HG03521 (cell line): Measurements from ENCODE around the gene KAT8.
"Not testable (repeated sequence)": the region's sequence is repeated elsewhere in the genome, so short reads cannot be mapped to it uniquely, and the experiment has no call there.

ENCODE experiments used
- ATAC-seq: cut with Tn5 transposase; IDR thresholded peaks from one replicate; pipeline ENCODE4 v1.9.1; 2021; ENCODE audit warnings: mild to moderate bottlenecking, moderate library complexity; ENCODE audit not compliant: unreplicated experiment

The KAT8 gene

DNA sequence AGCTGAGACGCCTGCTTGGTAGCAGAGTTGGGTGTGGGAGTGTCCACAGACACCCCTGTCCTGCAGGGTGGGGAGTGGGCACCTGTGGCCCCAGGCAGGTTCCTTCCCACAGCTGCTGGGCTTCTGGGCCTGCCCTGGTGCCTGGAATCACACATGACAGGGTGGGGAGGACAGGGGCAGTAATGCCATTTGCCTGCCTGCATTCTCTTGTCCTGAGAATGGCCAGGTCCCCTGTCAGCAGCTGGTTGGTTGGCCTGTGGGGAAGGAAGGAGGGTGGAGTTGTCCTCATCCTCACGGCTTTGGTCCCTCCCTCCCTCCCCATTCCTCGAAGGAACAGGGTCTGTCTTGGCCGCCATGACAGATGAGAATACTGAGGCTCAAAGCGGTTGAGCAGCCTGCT lies 33.9 kb upstream of the KAT8 start:
- no peak for ATAC-seq

GRCh38 chr16:31083981-31084380 lies 33.5 kb upstream of the KAT8 start:
- ATAC-seq, result no peak

DNA sequence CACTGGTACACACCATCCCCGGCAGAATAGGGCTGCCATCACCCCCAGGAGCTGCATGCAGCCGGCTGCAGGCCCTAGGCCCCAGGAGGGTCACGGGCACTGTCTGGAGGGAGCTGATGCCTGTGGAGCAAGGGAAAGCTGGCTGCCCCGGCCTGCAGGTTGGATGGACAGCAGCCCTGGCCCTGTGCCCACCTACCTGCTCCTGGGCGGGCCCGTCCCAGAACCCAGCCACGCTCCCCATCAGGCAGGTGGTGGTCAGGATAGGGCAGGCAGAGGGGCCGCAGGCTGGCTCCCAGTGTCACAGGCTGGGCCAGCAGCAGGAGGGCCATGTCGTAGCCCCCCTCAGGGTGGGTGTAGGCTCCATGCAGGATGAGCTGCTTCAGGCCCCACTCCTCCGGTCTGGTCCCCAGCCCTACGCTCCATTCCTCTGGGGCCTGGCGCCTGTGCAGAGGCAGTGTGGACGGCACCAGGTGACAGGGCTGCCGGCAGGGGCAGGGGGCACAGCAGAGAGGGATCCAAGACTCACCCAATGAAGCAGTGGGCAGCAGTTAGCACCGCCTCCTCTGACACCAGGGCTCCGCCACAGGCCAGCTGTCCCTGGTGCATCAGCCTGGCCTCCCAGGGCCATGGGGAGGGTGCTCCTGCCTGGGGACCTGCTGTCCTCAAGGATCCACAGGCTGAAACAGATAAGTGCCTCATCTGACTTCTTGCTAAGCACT lies 32.7 kb upstream of the KAT8 start:
- no peak for ATAC-seq

DNA sequence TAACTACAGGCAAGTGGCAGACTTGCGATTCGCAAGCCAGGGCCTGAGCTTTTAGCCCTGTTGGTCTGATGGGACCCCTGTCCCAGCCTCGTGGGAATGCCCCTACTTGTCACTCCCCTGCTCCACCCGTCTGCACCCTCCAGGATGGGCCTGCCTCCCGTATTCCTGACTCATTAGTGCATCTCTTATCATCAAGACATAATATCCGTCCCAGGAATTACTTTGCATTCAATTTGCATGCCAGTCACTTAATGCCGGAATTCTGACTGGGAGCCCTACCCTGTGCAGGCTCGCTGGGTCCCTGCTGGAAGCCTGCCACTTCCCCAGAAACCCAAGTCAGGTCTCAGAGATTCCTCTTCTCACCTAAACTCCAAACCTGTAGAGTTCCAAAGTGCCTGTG lies 32.1 kb upstream of the KAT8 start:
- ATAC-seq, result no peak

GRCh38 chr16:31085873-31086628 lies 31.4 kb upstream of the KAT8 start:
- no peak for ATAC-seq

GRCh38 chr16:31086629-31086906 lies 30.9 kb upstream of the KAT8 start:
- ATAC-seq, result no peak

- ATAC-seq, result no peak
Observed at GRCh38 chr16:31087481-31087880, 30.0 kb upstream of the KAT8 start.

- no peak for ATAC-seq
Observed at GRCh38 chr16:31087971-31088370, 29.5 kb upstream of the KAT8 start.

DNA sequence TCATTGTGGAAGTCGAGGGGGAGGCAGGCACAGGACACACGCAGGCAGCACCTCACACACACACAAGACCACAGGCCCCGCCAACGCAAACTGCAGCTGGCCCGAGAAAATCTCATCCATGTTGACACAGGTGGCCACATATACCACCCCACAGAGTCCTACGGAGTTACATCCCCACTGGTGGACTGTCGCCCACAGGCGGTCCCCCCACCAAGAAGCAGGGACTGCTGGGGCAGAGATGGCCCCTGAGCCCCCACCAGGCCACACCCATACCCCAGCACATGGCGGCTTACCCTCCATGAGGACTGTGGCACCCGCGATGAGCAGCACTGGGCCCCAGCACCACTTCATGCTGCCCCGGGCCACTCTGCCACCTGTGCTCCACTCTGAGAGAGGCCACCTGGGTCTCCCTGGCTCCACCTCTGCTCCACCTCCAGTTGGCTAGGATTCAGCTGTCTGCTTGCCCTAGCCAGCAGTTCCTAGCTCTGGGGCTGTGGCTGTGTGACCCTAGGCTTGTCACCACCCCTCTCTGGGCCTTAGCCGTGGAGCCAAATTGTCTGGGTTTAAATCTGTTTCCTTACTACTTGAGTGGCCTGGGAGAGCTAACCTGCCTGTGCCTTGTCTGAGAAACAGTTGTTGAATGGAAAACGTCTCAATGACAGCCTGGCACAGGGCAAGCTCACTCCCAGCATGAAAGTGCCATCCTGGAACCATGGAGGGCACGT lies 28.8 kb upstream of the KAT8 start, which contains the start of gene PRSS53:
PRSS53 (minus strand) TSS at position 485 of the 725 bp plus-strand sequence; CDS start at position 351, 134 bp downstream.
- ATAC-seq, result no peak

DNA sequence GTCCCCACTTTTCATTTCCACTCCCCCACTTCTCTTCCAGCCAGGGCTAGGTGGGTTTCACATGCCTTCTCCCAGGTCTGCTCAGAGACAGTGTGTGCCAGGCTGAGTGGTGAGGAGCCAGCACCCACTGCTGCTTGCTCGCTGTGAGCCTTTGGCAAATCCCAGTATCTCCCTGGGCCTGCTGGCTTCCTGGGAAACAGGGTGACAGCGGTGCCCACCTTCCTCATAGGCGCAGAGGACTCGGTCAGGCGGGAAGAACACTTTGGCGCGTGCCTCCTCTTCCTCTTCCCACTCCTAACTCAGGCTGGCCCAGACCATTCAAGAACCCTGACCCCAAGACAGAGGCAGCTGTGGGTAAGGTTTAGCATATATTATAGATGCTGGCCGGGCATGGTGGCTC lies 28.3 kb upstream of the KAT8 start:
- ATAC-seq, result no peak

- no peak for ATAC-seq
Observed at GRCh38 chr16:31090540-31090939, 26.9 kb upstream of the KAT8 start.

- ATAC-seq, result no peak
Observed at GRCh38 chr16:31092330-31092729, 25.1 kb upstream of the KAT8 start.

DNA sequence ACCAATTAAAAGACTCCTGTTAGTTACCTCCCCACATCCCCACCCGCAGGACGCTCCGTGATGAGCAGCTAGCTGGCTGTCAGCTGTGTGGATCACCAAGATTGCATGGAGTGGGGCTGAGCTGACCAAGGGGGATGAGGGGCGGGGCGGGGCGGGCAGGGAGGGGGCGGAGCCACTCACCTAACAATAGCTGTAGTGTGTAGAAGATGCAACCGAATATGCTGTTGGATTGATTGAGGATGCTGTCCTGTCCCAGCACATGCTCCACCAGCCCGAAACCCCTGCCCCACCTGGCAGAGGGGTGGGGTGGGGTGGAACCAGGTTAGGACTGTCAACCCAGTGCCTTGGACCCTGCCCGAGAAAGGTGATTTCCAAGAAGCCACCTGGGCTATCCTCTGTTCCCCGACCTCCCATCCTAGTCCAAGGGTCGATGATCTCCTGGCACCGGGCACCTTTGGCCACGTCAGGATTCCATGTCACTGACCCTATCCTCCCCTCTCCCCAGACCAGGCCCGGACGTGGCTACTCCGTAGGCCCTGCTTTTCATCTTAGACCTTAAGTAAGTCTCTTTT lies 24.2 kb upstream of the KAT8 start:
- no peak for ATAC-seq

- ATAC-seq, result no peak
Observed at GRCh38 chr16:31094088-31094423, 23.4 kb upstream of the KAT8 start.

- peak; percentile 84 for ATAC-seq
Observed at GRCh38 chr16:31094424-31095120, 22.9 kb upstream of the KAT8 start, which contains the start of gene VKORC1. Gene VKORC1, minus strand, starts transcription at chr16:31094797. Its CDS starts 68 bp downstream, at chr16:31094729.

DNA sequence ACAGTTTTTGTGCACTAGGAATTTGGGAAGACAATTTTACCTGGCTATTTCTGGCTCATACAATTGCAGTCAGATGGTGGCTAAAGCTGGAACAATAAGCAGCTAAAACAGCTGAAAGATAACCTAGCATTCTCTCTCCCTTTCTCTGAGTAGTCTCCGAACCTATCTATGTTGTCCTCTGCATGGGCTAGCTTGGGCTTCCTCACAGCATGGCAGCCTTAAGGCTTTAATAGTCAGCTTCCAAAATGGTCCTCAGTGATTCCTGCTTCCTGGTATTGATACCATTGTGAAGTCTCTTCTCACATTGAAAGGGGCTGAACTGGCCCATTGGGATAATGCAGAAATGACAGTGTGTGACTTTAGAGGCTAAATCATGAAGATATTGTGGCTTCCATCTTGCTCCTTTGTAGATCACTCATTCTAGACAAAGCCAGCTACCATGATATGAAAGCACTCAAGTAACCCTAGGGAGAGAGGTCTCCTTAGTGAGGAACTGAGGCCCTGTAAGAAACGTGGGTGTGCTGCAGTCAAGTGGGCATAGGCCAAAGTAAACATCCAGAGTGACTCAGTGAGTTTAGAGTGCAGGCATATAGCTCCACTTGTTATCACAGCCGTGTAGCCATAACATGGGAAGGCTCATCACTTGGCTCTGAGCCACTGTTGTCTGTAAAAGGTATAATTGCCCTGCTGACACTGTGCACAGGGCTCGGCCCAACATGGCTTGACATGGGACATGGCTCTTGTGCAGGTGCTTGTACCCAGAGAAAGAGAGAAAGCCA lies 17.4 kb upstream of the KAT8 start:
- no peak for ATAC-seq

DNA sequence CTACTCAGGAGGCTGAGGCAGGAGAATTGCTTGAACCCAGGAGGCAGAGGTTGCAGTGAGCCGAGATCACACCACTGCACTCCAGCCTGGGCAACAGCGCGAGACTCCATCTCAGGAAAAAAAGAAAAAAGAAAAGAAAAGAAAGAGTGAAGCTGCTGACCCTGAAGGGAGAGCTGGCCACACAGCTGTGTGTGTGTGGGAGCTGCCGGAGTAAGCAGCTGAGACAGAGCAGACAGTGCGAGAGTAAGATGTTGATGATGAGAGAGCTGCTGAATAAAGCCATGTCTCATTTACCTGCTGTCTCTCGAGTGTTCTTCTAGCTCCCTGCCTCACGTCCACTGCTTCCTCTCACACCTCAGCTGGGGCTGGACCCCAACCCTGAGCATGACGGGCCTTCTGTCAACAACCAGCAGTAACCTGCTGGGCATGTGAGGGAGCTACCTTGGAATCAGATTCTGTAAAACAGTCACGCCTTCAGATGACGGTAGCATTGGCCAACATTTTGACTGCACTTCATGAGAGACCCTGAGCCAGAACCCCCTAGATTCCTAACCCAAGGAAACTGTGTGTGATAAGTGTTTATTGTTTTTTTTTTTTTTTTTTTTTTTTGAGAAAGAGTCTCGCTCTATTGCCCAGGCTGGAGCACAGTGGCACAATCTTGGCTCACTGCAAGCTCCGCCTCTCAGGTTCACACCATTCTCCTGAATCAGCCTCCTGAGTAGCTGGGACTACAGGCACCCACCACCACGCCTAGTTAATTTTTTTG lies 16.4 kb upstream of the KAT8 start:
- not testable (repeated sequence) for ATAC-seq

DNA sequence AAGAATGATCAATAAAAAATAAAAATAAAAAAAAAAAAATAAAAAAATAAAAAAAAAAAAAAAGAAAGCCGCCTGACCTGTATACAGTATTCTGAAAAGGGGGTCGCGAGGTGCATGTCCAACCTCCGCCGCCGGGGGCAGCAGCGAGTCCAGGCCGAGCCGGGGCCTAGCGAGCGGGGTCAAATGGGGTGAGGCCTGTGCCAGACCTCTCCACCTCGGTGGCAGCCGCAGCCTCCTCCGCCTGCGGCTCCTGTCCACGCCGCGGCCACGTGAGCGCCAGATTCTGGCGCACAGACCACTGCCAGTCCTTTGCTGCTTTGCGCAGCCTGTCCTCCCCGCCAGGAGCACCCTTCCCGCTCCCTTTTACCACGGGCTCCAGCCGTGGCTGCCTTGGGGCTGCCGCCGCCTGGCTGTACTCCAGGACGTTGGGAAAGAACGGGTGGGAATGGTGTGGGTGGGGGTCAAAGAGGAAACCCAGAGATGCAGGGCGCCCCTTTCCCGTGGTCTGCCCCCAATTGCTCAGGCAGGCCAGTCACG lies 11.7 kb upstream of the KAT8 start:
- no peak for ATAC-seq
